ENCODE data around the gene TRAK1. TPM values are rescaled to one million over a fixed set of nuclear protein-coding genes. Genes with fewer than 3 reads are reported as not detected.

Gene TRAK1
- total and polyA plus RNA-seq, 10 of the 15 experiments (the other 5 are each of a cell fraction or from before 2014, with no cell fraction given): 6.6 to 46.2 (median 23.7) TPM

- TF ChIP-seq ZNF687 (IDR thresholded peaks at IDR 0.05) (no peak), CREM (IDR thresholded peaks at IDR 0.05; ENCODE audit: low read depth) (no peak), IKZF1 (conservative IDR thresholded peaks at IDR 0.05) (no peak), SMAD5 (IDR thresholded peaks at IDR 0.05; ENCODE audit: low read depth) (no peak)
Observed at GRCh38 chr3:42225486-42226363, 134.6 kb downstream of the TRAK1 start (continued).

GRCh38 chr3:42226470-42227425, 135.6 kb downstream of the TRAK1 start:
- Histone ChIP-seq H3K4me3 (no peak overlapping the region), H3K79me2 (ENCODE audit: control insufficient read depth, insufficient read depth, low read length) (no peaks in the 10 kb centered on the region), H3K4me1 (ENCODE audit: control insufficient read depth, insufficient read depth, low read length) (peaks cover 3% of the 10 kb centered on the region; the same call in 1 of the 2 replicates), H3K9me3 (replicated peaks; ENCODE audit: control insufficient read depth, insufficient read depth, low read length) (no peaks in the 10 kb centered on the region; the same call in 2 of the 3 replicates), H3K4me2 (ENCODE audit: control insufficient read depth, insufficient read depth) (no peak overlapping the region), H4K20me1 (ENCODE audit: control insufficient read depth, insufficient read depth) (no peaks in the 10 kb centered on the region), H3K27me3 (replicated peaks in 1 of 2; ENCODE audit: control insufficient read depth in 2 of 2, insufficient read depth in 2 of 2, low read length in 1 of 2) (no peaks in the 10 kb centered on the region), H3K36me3 (ENCODE audit: control insufficient read depth in 2 of 2, insufficient read depth in 2 of 2, low read length in 1 of 2) (peaks cover 8 to 15% of the 10 kb centered on the region in 2 experiments), H3K9ac (ENCODE audit: control insufficient read depth, insufficient read depth, low read length) (no peak overlapping the region), H3K27ac (ENCODE audit: control insufficient read depth, insufficient read depth) (peak overlapping the region; percentile 2; the same call in 1 of the 2 replicates), H2AFZ (ENCODE audit: control insufficient read depth, low read depth, low read length) (no peak overlapping the region)
- SMC1A ChIA-PET (ENCODE audit: uncharacterized antibody, unreplicated experiment): no interaction called here
- DNase-seq (ENCODE audit: low read depth, low spot score) (no peak), ATAC-seq (peak; percentile 44), FAIRE-seq (no peak)
- POLR2A ChIA-PET: no interaction called here
- CTCF ChIA-PET: interaction anchor here (1.4 kb wide), 1 partner anchor 8 kb away, joined by 4 read pairs; no protein-coding TSS in a partner anchor
- intact Hi-C loops (cut with micrococcal nuclease; ENCODE audit: unreplicated experiment): loop anchor here (5.0 kb wide), 1 partner anchor 334 kb away; no protein-coding TSS in a partner anchor
- in situ Hi-C loops (cut with MboI): loop anchor here (5.0 to 10.0 kb wide), 2 partner anchors 104 to 332 kb away; no protein-coding TSS in a partner anchor
- BruUV-seq (replicated peaks): no TSS peak
- RAD21 ChIA-PET (ENCODE audit: unreplicated experiment): no interaction called here
- TF ChIP-seq USF1 (IDR thresholded peaks at IDR 0.05; ENCODE audit: borderline replicate concordance, extremely low read length, insufficient read depth, low read depth, low read length) (peak; percentile 35), SREBF1 (IDR thresholded peaks at IDR 0.05; ENCODE audit: low read length) (no peak)
- WGBS (ENCODE audit: insufficient coverage, insufficient replicate concordance, low lambda C conversion rate, missing lambda C conversion rate): 73% methylated on average over 11 of the region's 11 CpGs

All from GM12878 (cell line).